ENCODE measurements around the gene SPRY2.

- TF ChIP-seq CTCF (IDR thresholded peaks at IDR 0.05; ENCODE audit: low read depth, low read length, poor library complexity, severe bottlenecking) (no peak), EZH2phosphoT487 (IDR thresholded peaks at IDR 0.05; ENCODE audit: borderline replicate concordance, low read length) (no peak)
These were observed 7.8 kb upstream of the SPRY2 start for GRCh38 chr13:80348750-80349149.
